Subcutaneous abdominal adipose tissue (tissue), 5 donors: ENCODE measurements around the gene CDKAL1.

Source experiments
- H3K27ac ChIP-seq: one replicate; pipeline ENCODE4 v1.7.0; 2013; ENCODE audit warnings: low read depth, mild to moderate bottlenecking, inconsistent platforms, low read length, moderate library complexity
- H3K27me3 ChIP-seq, 5 donors: one replicate each; pipeline ENCODE4 v1.7.0; 2013; ENCODE audit warnings: low read length in 5 of 5, inconsistent platforms in 1 of 5; ENCODE audit not compliant: control insufficient read depth in 5 of 5, insufficient read depth in 4 of 5
- H3K36me3 ChIP-seq, 5 donors: one replicate each; pipeline ENCODE4 v1.7.0; 2013; ENCODE audit warnings: low read length in 5 of 5; ENCODE audit not compliant: control insufficient read depth in 5 of 5, insufficient read depth in 5 of 5
- H3K4me1 ChIP-seq, 5 donors: one replicate each; pipeline ENCODE4 v1.7.0; 2013; ENCODE audit warnings: low read length in 5 of 5, mild to moderate bottlenecking in 3 of 5, moderate library complexity in 1 of 5; ENCODE audit not compliant: control insufficient read depth in 5 of 5, insufficient read depth in 5 of 5
- H3K4me3 ChIP-seq, 5 donors: one replicate each; pipeline ENCODE4 v1.7.0; 2013; ENCODE audit warnings: low read length in 5 of 5, low read depth in 1 of 5
- H3K9ac ChIP-seq, 5 donors: one replicate each; pipeline ENCODE4 v1.7.0; 2013; ENCODE audit warnings: low read length in 5 of 5, mild to moderate bottlenecking in 4 of 5, moderate library complexity in 3 of 5
- H3K9me3 ChIP-seq, 5 donors: one replicate each; pipeline ENCODE4 v1.7.0; 2013; ENCODE audit warnings: low read length in 5 of 5; ENCODE audit not compliant: control insufficient read depth in 5 of 5
- donor health status: healthy.
- donor health status: healthy.
- donor health status: healthy.
- donor health status: healthy.
- donor health status: healthy.

Gene CDKAL1

GRCh38 chr6:20933057-20933788, 399.0 kb downstream of the CDKAL1 start:
- no peaks in the 10 kb centered on the region for H3K9me3 ChIP-seq
- H3K4me3 ChIP-seq, result no peak overlapping the region
- no peak overlapping the region for H3K9ac ChIP-seq
- H3K27me3 ChIP-seq, result no peaks in the 10 kb centered on the region
- H3K36me3 ChIP-seq, result no peaks in the 10 kb centered on the region
- no peak overlapping the region for H3K27ac ChIP-seq
- H3K4me1 ChIP-seq, result no peaks in the 10 kb centered on the region

GRCh38 chr6:20936949-20937348, 402.7 kb downstream of the CDKAL1 start:
- Histone ChIP-seq H3K27me3 (no peaks in the 10 kb centered on the region), H3K4me3 (no peak overlapping the region), H3K36me3 (no peaks in the 10 kb centered on the region), H3K4me1 (no peaks in the 10 kb centered on the region), H3K9me3 (no peaks in the 10 kb centered on the region), H3K9ac (no peak overlapping the region), H3K27ac (no peak overlapping the region)

- Histone ChIP-seq H3K27ac (no peak overlapping the region), H3K4me1 (no peaks in the 10 kb centered on the region), H3K27me3 (no peaks in the 10 kb centered on the region), H3K9me3 (peaks cover 0 to 11% (median 5%) of the 10 kb centered on the region in 5 donors), H3K4me3 (no peak overlapping the region), H3K9ac (no peak overlapping the region), H3K36me3 (no peaks in the 10 kb centered on the region)
These were observed 405.0 kb downstream of the CDKAL1 start for GRCh38 chr6:20939161-20939775.

- H3K9me3 ChIP-seq, result peaks cover 0 to 11% (median 5%) of the 10 kb centered on the region in 5 donors
- no peaks in the 10 kb centered on the region for H3K4me1 ChIP-seq
- no peak overlapping the region for H3K9ac ChIP-seq
These were observed 408.9 kb downstream of the CDKAL1 start for GRCh38 chr6:20943040-20943627.

GRCh38 chr6:20943922-20944321, 409.7 kb downstream of the CDKAL1 start:
- no peak overlapping the region for H3K9ac ChIP-seq
- H3K27me3 ChIP-seq, result no peaks in the 10 kb centered on the region
- peaks cover 0 to 11% (median 5%) of the 10 kb centered on the region in 5 donors for H3K9me3 ChIP-seq
- no peaks in the 10 kb centered on the region for H3K36me3 ChIP-seq
- H3K4me3 ChIP-seq, result no peak overlapping the region
- no peaks in the 10 kb centered on the region for H3K4me1 ChIP-seq
- no peak overlapping the region for H3K27ac ChIP-seq

More at GRCh38 chr6:20943040-20943627, 408.9 kb downstream of the CDKAL1 start:
- Histone ChIP-seq H3K4me3 (no peak overlapping the region), H3K27me3 (no peaks in the 10 kb centered on the region), H3K27ac (no peak overlapping the region), H3K36me3 (no peaks in the 10 kb centered on the region)

- no peak overlapping the region for H3K4me3 ChIP-seq
- H3K36me3 ChIP-seq, result no peaks in the 10 kb centered on the region
- H3K9ac ChIP-seq, result no peak overlapping the region
- no peaks in the 10 kb centered on the region for H3K27me3 ChIP-seq
- no peaks in the 10 kb centered on the region for H3K4me1 ChIP-seq
- H3K9me3 ChIP-seq, result peaks cover 0 to 11% (median 5%) of the 10 kb centered on the region in 5 donors
- H3K27ac ChIP-seq, result no peak overlapping the region
These were observed 411.8 kb downstream of the CDKAL1 start for GRCh38 chr6:20946022-20946421.

GRCh38 chr6:20946890-20947289, 412.6 kb downstream of the CDKAL1 start:
- H3K36me3 ChIP-seq, result no peaks in the 10 kb centered on the region
- peaks cover 0 to 11% (median 5%) of the 10 kb centered on the region in 5 donors for H3K9me3 ChIP-seq
- no peak overlapping the region for H3K27ac ChIP-seq
- H3K9ac ChIP-seq, result no peak overlapping the region
- H3K4me1 ChIP-seq, result no peaks in the 10 kb centered on the region
- H3K27me3 ChIP-seq, result no peaks in the 10 kb centered on the region
- no peak overlapping the region for H3K4me3 ChIP-seq

GRCh38 chr6:20947977-20948376, 413.7 kb downstream of the CDKAL1 start:
- H3K27ac ChIP-seq, result no peak overlapping the region
- no peak overlapping the region for H3K4me3 ChIP-seq
- H3K27me3 ChIP-seq, result no peaks in the 10 kb centered on the region
- H3K9ac ChIP-seq, result no peak overlapping the region
- peaks cover 0 to 10% (median 5%) of the 10 kb centered on the region in 5 donors for H3K9me3 ChIP-seq
- no peaks in the 10 kb centered on the region for H3K36me3 ChIP-seq
- H3K4me1 ChIP-seq, result peaks cover 0 to 7% (median 0%) of the 10 kb centered on the region in 5 donors

GRCh38 chr6:20948556-20948955, 414.3 kb downstream of the CDKAL1 start:
- H3K9ac ChIP-seq, result no peak overlapping the region
- H3K36me3 ChIP-seq, result no peaks in the 10 kb centered on the region
- no peaks in the 10 kb centered on the region for H3K27me3 ChIP-seq
- peaks cover 0 to 7% (median 0%) of the 10 kb centered on the region in 5 donors for H3K4me1 ChIP-seq
- H3K9me3 ChIP-seq, result peaks cover 0 to 4% (median 2%) of the 10 kb centered on the region in 5 donors
- H3K27ac ChIP-seq, result no peak overlapping the region
- H3K4me3 ChIP-seq, result no peak overlapping the region

GRCh38 chr6:20949138-20949537, 414.9 kb downstream of the CDKAL1 start:
- H3K4me3 ChIP-seq, result no peak overlapping the region
- no peak overlapping the region for H3K9ac ChIP-seq
- no peaks in the 10 kb centered on the region for H3K9me3 ChIP-seq
- H3K27me3 ChIP-seq, result no peaks in the 10 kb centered on the region
- H3K4me1 ChIP-seq, result peaks cover 0 to 7% (median 0%) of the 10 kb centered on the region in 5 donors
- no peaks in the 10 kb centered on the region for H3K36me3 ChIP-seq
- H3K27ac ChIP-seq, result no peak overlapping the region
